Ascending aorta (tissue), 2 donors: ENCODE results near the gene RASL10A. TPM values are rescaled to one million over a fixed set of nuclear protein-coding genes. Genes with fewer than 3 reads are reported as not detected.
A peak's percentile ranks its signal among the peaks of the same experiment; 100 is the strongest.

Experiments used
- DNase-seq, 2 donors: peaks; one replicate each; pipeline ENCODE4 v3.0.0-alpha.2; 2019; ENCODE audit warnings: low spot score in 2 of 2
- H3K27ac ChIP-seq, 2 donors: fragments of 200-600 bp; sonication (generic); one replicate each; pipeline ENCODE4 v1.5.1; 2016 to 2017; ENCODE audit warnings: mild to moderate bottlenecking in 1 of 2
- H3K27me3 ChIP-seq: fragments of 200-600 bp; sonication (generic); one replicate; pipeline ENCODE4 v1.5.1; 2017
- H3K36me3 ChIP-seq, 2 donors: fragments of 200-600 bp; sonication (generic); one replicate each; pipeline ENCODE4 v1.5.1; 2016
- H3K4me1 ChIP-seq, 2 donors: fragments of 200-600 bp; sonication (generic); one replicate each; pipeline ENCODE4 v1.5.1; 2016 to 2017; ENCODE audit warnings: mild to moderate bottlenecking in 1 of 2
- H3K4me3 ChIP-seq, 2 donors: fragments of 200-600 bp; sonication (generic); one replicate each; pipeline ENCODE4 v1.5.1; 2016 to 2017; ENCODE audit warnings: mild to moderate bottlenecking in 1 of 2
- H3K9me3 ChIP-seq, 2 donors: fragments of 200-600 bp; sonication (generic); one replicate each; pipeline ENCODE4 v1.5.1; 2016
- CTCF ChIP-seq, 3 experiments: fragments of 200-600 bp in 2 of 3; fragments of 450-650 bp in 1 of 3; sonication (generic) in 2 of 3; IDR thresholded peaks; one replicate each; pipeline ENCODE4 v1.5.1; 2016 to 2019; ENCODE audit warnings: antibody characterized with exemption in 3 of 3, mild to moderate bottlenecking in 1 of 3, moderate library complexity in 1 of 3
- intact Hi-C: fragments of 100-400 bp; cut with DNase I; formaldehyde crosslinking; loops from one replicate; pipeline ENCODE4 v1.15.1; 2023
- total RNA-seq: library from RNA; depleted of rRNA; stranded (reverse); fragments of >200 nt; gene quantifications from one replicate; pipeline ENCODE4 v1.1.0, GENCODE V29; 2016

Gene RASL10A
- total RNA-seq, 1 donor from 2014 or later, result not detected

GRCh38 chr22:29275819-29276565 lies 39.5 kb downstream of the RASL10A start:
- Histone ChIP-seq H3K4me1 (peaks cover 5 to 21% of the 10 kb centered on the region in 2 donors), H3K4me3 (no peak overlapping the region), H3K27ac (no peak overlapping the region), H3K9me3 (no peaks in the 10 kb centered on the region), H3K27me3 (no peaks in the 10 kb centered on the region), H3K36me3 (peaks cover 67 to 85% of the 10 kb centered on the region in 2 donors)
- intact Hi-C loops, result no loop called here
- TF ChIP-seq CTCF (IDR thresholded peaks at IDR 0.05), result no peak
- no peak for DNase-seq

- no peak overlapping the region for H3K27ac ChIP-seq
- H3K9me3 ChIP-seq, result no peaks in the 10 kb centered on the region
- no peaks in the 10 kb centered on the region for H3K27me3 ChIP-seq
- DNase-seq, result no peak
- intact Hi-C loops, result no loop called here
- peaks cover 6 to 24% of the 10 kb centered on the region in 2 donors for H3K4me1 ChIP-seq
- no peak for TF ChIP-seq CTCF (IDR thresholded peaks at IDR 0.05)
- H3K36me3 ChIP-seq, result peaks cover 61 to 80% of the 10 kb centered on the region in 2 donors
- no peak overlapping the region for H3K4me3 ChIP-seq
Observed at GRCh38 chr22:29275167-29275566, 40.3 kb downstream of the RASL10A start.

GRCh38 chr22:29272624-29273023 lies 42.9 kb downstream of the RASL10A start:
- DNase-seq, result no peak
- Histone ChIP-seq H3K36me3 (peaks cover 35 to 55% of the 10 kb centered on the region in 2 donors), H3K9me3 (no peaks in the 10 kb centered on the region), H3K27ac (no peak overlapping the region), H3K27me3 (no peaks in the 10 kb centered on the region), H3K4me3 (no peak overlapping the region), H3K4me1 (peaks cover 6 to 34% of the 10 kb centered on the region in 2 donors)
- intact Hi-C loops, result no loop called here
- no peak for TF ChIP-seq CTCF (IDR thresholded peaks at IDR 0.05)

- no peak for TF ChIP-seq CTCF (IDR thresholded peaks at IDR 0.05)
- Histone ChIP-seq H3K4me1 (peaks cover 6 to 47% of the 10 kb centered on the region in 2 donors), H3K27ac (peak overlapping the region in 1 of 2 donors; percentile 50), H3K9me3 (no peaks in the 10 kb centered on the region), H3K4me3 (peak overlapping the region; percentile 76 to 98), H3K36me3 (peaks cover 19 to 36% of the 10 kb centered on the region in 2 donors), H3K27me3 (no peaks in the 10 kb centered on the region)
- intact Hi-C loops, result no loop called here
- no peak for DNase-seq
Observed at GRCh38 chr22:29270475-29271271, 44.8 kb downstream of the RASL10A start.

- H3K4me1 ChIP-seq, result peaks cover 6 to 47% of the 10 kb centered on the region in 2 donors
- no peak for TF ChIP-seq CTCF (IDR thresholded peaks at IDR 0.05)
- intact Hi-C loops, result loop anchor here (5.0 kb wide), 1 partner anchor 1152 kb away; no protein-coding TSS in a partner anchor
- DNase-seq, result no peak
- peaks cover 17 to 33% of the 10 kb centered on the region in 2 donors for H3K36me3 ChIP-seq
- no peaks in the 10 kb centered on the region for H3K9me3 ChIP-seq
- H3K27me3 ChIP-seq, result no peaks in the 10 kb centered on the region
- peak overlapping the region; percentile 76 to 98 for H3K4me3 ChIP-seq
- peak overlapping the region; percentile 50 to 96 for H3K27ac ChIP-seq
Observed at GRCh38 chr22:29269731-29270474, 45.6 kb downstream of the RASL10A start.
